CD14-positive monocyte (primary cell): Measurements from ENCODE around the gene BMPR1B. TPM values are rescaled to one million over a fixed set of nuclear protein-coding genes. Genes with fewer than 3 reads are reported as not detected.

Experiments
- DNase-seq, 3 donors: peaks; one replicate each; pipeline ENCODE4 v3.0.0-alpha.2; 2011 to 2022
- H2AFZ ChIP-seq: 2 replicates; pipeline ENCODE4 v1.6.0; 2012; ENCODE audit warnings: mild to moderate bottlenecking, low read depth, low read length, inconsistent platforms; ENCODE audit not compliant: insufficient read depth, poor library complexity, severe bottlenecking
- H3K27ac ChIP-seq, 2 donors: 1 replicate in 1 of 2; 2 replicates in 1 of 2; pipeline ENCODE4 v1.5.1; 2012 to 2013; ENCODE audit warnings: low read length in 2 of 2, control low read depth in 1 of 2, inconsistent platforms in 1 of 2, low read depth in 1 of 2, mild to moderate bottlenecking in 1 of 2
- H3K27me3 ChIP-seq, 2 donors: one replicate each; pipeline versions ENCODE4 v1.6.0 to v1.6.1; 2011 to 2013; ENCODE audit warnings: low read length in 2 of 2; ENCODE audit not compliant: control insufficient read depth in 2 of 2, insufficient read depth in 2 of 2
- H3K36me3 ChIP-seq, 2 donors: replicated peaks in 1 of 2; 1 replicate in 1 of 2; 2 replicates in 1 of 2; pipeline versions ENCODE4 v1.5.1 to v1.6.1; 2012 to 2013; ENCODE audit warnings: low read length in 2 of 2, control low read depth in 1 of 2, inconsistent platforms in 1 of 2, mild to moderate bottlenecking in 1 of 2; ENCODE audit not compliant: insufficient read depth in 2 of 2, control insufficient read depth in 1 of 2
- H3K4me1 ChIP-seq, 2 donors: 1 replicate in 1 of 2; 2 replicates in 1 of 2; pipeline versions ENCODE4 v1.5.1 to v1.6.1; 2012 to 2013; ENCODE audit warnings: low read length in 2 of 2, control low read depth in 1 of 2, inconsistent platforms in 1 of 2, mild to moderate bottlenecking in 1 of 2, moderate library complexity in 1 of 2; ENCODE audit not compliant: insufficient read depth in 2 of 2, control insufficient read depth in 1 of 2
- H3K4me2 ChIP-seq: replicated peaks from 2 replicates; pipeline ENCODE3; 2012; ENCODE audit warnings: low read length, moderate library complexity, mild to moderate bottlenecking; ENCODE audit not compliant: poor library complexity, severe bottlenecking; ENCODE audit errors: extremely low read depth
- H3K4me3 ChIP-seq, 3 experiments: fragments of 200-600 bp in 1 of 3; sonication (generic) in 1 of 3; replicated peaks in 1 of 3; 1 replicate in 2 of 3; 2 replicates in 1 of 3; pipeline ENCODE4 v1.5.1; 2011 to 2013; ENCODE audit warnings: low read length in 3 of 3, mild to moderate bottlenecking in 3 of 3, control low read depth in 2 of 3, low read depth in 2 of 3, inconsistent platforms in 1 of 3, moderate library complexity in 1 of 3
- H3K79me2 ChIP-seq: 2 replicates; pipeline ENCODE4 v1.6.0; 2012; ENCODE audit warnings: mild to moderate bottlenecking, control low read depth, inconsistent platforms, low read length, moderate library complexity; ENCODE audit not compliant: insufficient read depth
- H3K9ac ChIP-seq: 2 replicates; pipeline ENCODE4 v1.6.0; 2017; ENCODE audit warnings: low read length, mild to moderate bottlenecking; ENCODE audit not compliant: insufficient read depth, poor library complexity, severe bottlenecking
- H3K9me3 ChIP-seq, 2 donors: replicated peaks in 1 of 2; 1 replicate in 1 of 2; 2 replicates in 1 of 2; pipeline versions ENCODE4 v1.5.1 to v1.6.1; 2012 to 2013; ENCODE audit warnings: low read length in 2 of 2, control low read depth in 1 of 2; ENCODE audit not compliant: control insufficient read depth in 1 of 2, insufficient read depth in 1 of 2
- H4K20me1 ChIP-seq: 2 replicates; pipeline ENCODE4 v1.6.0; 2012; ENCODE audit warnings: mild to moderate bottlenecking, low read length, control low read depth, moderate library complexity; ENCODE audit not compliant: insufficient read depth
- H3K27ac Mint-ChIP-seq, 7 donors: one replicate each; pipeline ENCODE4 v1.8.0; 2020; ENCODE audit warnings: mild to moderate bottlenecking in 7 of 7, mixed read lengths in 7 of 7, moderate library complexity in 6 of 7, inconsistent platforms in 2 of 7
- H3K27me3 Mint-ChIP-seq, 3 donors: one replicate each; pipeline ENCODE4 v1.8.0; 2021 to 2022; ENCODE audit warnings: low read depth in 3 of 3, mild to moderate bottlenecking in 3 of 3, mixed read lengths in 3 of 3, moderate library complexity in 3 of 3, inconsistent platforms in 1 of 3
- H3K36me3 Mint-ChIP-seq, 2 donors: one replicate each; pipeline ENCODE4 v1.8.0; 2020; ENCODE audit warnings: mixed read lengths in 2 of 2, inconsistent platforms in 1 of 2, mild to moderate bottlenecking in 1 of 2
- H3K4me1 Mint-ChIP-seq: one replicate; pipeline ENCODE4 v1.8.0; 2020; ENCODE audit warnings: mild to moderate bottlenecking, mixed read lengths
- H3K4me3 Mint-ChIP-seq, 2 donors: one replicate each; pipeline ENCODE4 v1.8.0; 2020; ENCODE audit warnings: mild to moderate bottlenecking in 2 of 2, mixed read lengths in 2 of 2, moderate library complexity in 1 of 2
- H3K9me3 Mint-ChIP-seq, 7 donors: one replicate each; pipeline ENCODE4 v1.8.0; 2020 to 2022; ENCODE audit warnings: mixed read lengths in 7 of 7, mild to moderate bottlenecking in 6 of 7, moderate library complexity in 6 of 7, inconsistent platforms in 2 of 7
- whole genome bisulfite sequencing: methylation state at CpG from one replicate; pipeline ENCODE4 v1.1.5; 2013; ENCODE audit warnings: missing lambda C conversion rate; ENCODE audit not compliant: insufficient coverage; 5-methylcytosine and 5-hydroxymethylcytosine counted together
- intact Hi-C, 2 donors: fragments of 100-400 bp; cut with micrococcal nuclease; formaldehyde crosslinking; loops; one replicate each; pipeline versions ENCODE4 v1.15.0 to v1.15.1; 2023
- polyA plus RNA-seq, 3 donors: library from polyadenylated mRNA; depleted of rRNA in 1 of 3; unstranded in 2 of 3; stranded (reverse) in 1 of 3; fragments of 300-500 nt in 2 of 3; fragments of >200 nt in 1 of 3; fragmentation: Illumina TruSeq in 2 of 3; gene quantifications; 1 replicate in 2 of 3; 2 replicates in 1 of 3; pipeline ENCODE4 v1.2.3, GENCODE V29; 2012 to 2021
- TF ChIP-seq, protein P1 (sequence below): fragments of 200-600 bp; IDR thresholded peaks from one replicate; pipeline ENCODE4 v1.8.0; 2022; ENCODE audit warnings: antibody characterized with exemption, mild to moderate bottlenecking

The BMPR1B gene
- polyA plus RNA-seq, 3 donors, result not detected

DNA sequence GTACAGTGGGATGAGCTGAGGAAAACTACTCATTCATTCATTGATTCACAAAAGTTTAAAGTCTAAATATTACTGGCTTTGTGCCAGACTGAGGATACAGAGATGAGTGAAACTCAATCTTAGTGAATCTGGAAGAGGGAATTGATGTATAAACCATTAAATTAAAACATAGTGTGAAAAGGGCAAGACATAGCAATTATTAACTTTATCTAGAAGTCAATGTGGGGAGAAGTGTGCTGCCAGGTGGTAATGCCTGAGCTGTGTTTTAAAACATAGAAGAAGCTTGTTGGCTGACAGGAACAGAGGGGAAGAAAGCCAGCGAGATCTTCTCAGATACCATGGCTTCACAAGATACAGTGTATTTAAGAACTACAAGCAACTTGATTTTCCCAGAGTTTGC, 153.4 kb downstream of the BMPR1B start:
- no peak overlapping the region for H3K4me2 ChIP-seq
- Mint-ChIP-seq H3K9me3 (peaks cover 0 to 5% (median under 1%) of the 10 kb centered on the region in 7 donors), H3K4me3 (no peak overlapping the region), H3K36me3 (no peaks in the 10 kb centered on the region), H3K27ac (no peak overlapping the region), H3K4me1 (no peaks in the 10 kb centered on the region), H3K27me3 (no peaks in the 10 kb centered on the region)
- no peaks in the 10 kb centered on the region for H3K79me2 ChIP-seq
- no peaks in the 10 kb centered on the region for H3K4me1 ChIP-seq
- H3K27ac ChIP-seq, result no peak overlapping the region
- H3K27me3 ChIP-seq, result no peaks in the 10 kb centered on the region
- WGBS, result 100% methylated on average over 1 of the region's 1 CpG
- H2AFZ ChIP-seq, result no peak overlapping the region
- intact Hi-C loops, result no loop called here
- DNase-seq, result no peak
- no peak overlapping the region for H3K4me3 ChIP-seq
- TF ChIP-seq, protein P1, sequence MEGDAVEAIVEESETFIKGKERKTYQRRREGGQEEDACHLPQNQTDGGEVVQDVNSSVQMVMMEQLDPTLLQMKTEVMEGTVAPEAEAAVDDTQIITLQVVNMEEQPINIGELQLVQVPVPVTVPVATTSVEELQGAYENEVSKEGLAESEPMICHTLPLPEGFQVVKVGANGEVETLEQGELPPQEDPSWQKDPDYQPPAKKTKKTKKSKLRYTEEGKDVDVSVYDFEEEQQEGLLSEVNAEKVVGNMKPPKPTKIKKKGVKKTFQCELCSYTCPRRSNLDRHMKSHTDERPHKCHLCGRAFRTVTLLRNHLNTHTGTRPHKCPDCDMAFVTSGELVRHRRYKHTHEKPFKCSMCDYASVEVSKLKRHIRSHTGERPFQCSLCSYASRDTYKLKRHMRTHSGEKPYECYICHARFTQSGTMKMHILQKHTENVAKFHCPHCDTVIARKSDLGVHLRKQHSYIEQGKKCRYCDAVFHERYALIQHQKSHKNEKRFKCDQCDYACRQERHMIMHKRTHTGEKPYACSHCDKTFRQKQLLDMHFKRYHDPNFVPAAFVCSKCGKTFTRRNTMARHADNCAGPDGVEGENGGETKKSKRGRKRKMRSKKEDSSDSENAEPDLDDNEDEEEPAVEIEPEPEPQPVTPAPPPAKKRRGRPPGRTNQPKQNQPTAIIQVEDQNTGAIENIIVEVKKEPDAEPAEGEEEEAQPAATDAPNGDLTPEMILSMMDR, result no peak
- no peaks in the 10 kb centered on the region for H4K20me1 ChIP-seq
- H3K9me3 ChIP-seq, result no peaks in the 10 kb centered on the region
- H3K9ac ChIP-seq, result no peak overlapping the region
- no peaks in the 10 kb centered on the region for H3K36me3 ChIP-seq

- Histone ChIP-seq H3K9ac (no peak overlapping the region), H3K79me2 (no peaks in the 10 kb centered on the region), H3K4me1 (no peaks in the 10 kb centered on the region), H3K27me3 (no peaks in the 10 kb centered on the region), H4K20me1 (no peaks in the 10 kb centered on the region), H3K36me3 (no peaks in the 10 kb centered on the region), H3K27ac (no peak overlapping the region), H3K4me3 (no peak overlapping the region), H3K9me3 (peaks cover 0 to 7% of the 10 kb centered on the region in 2 donors), H3K4me2 (no peak overlapping the region), H2AFZ (no peak overlapping the region)
- Mint-ChIP-seq H3K27me3 (no peaks in the 10 kb centered on the region), H3K27ac (no peak overlapping the region), H3K9me3 (peaks cover 0 to 11% (median 4%) of the 10 kb centered on the region in 7 donors), H3K4me1 (no peaks in the 10 kb centered on the region), H3K36me3 (no peaks in the 10 kb centered on the region), H3K4me3 (peak overlapping the region in 1 of 2 donors; percentile 13)
- WGBS, result 100% methylated on average over 1 of the region's 2 CpGs
- DNase-seq, result no peak
- intact Hi-C loops, result no loop called here
- TF ChIP-seq, protein P1, result no peak
Measured at GRCh38 chr4:94912606-94913005, 154.9 kb downstream of the BMPR1B start.
